HG03064 (cell line): ENCODE measurements around the gene PVR.
"Not testable (repeated sequence)": the region's sequence is repeated elsewhere in the genome, so short reads cannot be mapped to it uniquely, and the experiment has no call there.

Experiments
- ATAC-seq: cut with Tn5 transposase; IDR thresholded peaks from one replicate; pipeline ENCODE4 v1.9.1; 2021; ENCODE audit warnings: low read depth; ENCODE audit not compliant: unreplicated experiment

The PVR gene

GRCh38 chr19:44668985-44669764 is 25.5 kb downstream of the PVR start:
- ATAC-seq: no peak

DNA sequence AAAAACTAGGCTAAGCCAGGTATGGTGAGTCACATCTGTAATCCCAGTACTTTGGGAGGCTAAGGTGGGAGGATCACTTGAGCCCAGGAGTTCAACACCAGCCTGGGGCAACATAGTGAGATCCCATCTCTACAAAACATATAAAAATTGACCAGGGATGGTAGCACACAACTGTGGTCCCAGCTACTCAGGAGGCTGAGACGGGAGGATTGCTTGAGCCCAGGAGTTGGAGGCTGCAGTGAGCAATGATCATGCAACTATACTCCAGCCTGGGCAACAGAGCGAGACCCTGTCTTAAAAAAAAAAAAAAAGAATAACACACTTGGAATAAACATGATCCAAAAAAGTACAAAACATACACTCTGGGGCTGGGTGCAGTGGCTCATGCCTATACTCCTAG is 26.3 kb downstream of the PVR start:
- not testable (repeated sequence) for ATAC-seq

GRCh38 chr19:44671400-44671799 is 27.7 kb downstream of the PVR start, which contains the start of gene CEACAM19:
Gene CEACAM19, plus strand, starts transcription at chr19:44671482. Its CDS starts 450 bp downstream, at chr19:44671932.
- ATAC-seq: no peak

DNA sequence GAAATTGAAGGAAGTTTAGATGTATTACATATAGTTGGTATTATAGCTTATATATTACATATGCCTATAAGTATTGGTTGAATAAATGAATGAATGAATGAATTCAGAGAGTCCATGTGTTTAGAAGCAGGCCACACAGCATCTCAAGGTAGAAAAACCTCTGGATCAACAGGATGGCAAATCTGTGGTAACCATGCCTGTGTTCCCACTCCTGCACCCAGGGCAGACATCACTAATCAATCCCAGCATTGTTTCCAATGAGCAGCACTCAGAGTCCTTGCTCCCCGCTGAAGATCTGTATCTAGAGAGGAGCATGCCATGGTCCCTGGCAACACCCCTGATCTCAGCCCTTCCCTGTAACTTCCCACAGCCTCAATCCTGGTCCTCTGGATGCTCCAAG is 28.5 kb downstream of the PVR start:
- no peak for ATAC-seq

DNA sequence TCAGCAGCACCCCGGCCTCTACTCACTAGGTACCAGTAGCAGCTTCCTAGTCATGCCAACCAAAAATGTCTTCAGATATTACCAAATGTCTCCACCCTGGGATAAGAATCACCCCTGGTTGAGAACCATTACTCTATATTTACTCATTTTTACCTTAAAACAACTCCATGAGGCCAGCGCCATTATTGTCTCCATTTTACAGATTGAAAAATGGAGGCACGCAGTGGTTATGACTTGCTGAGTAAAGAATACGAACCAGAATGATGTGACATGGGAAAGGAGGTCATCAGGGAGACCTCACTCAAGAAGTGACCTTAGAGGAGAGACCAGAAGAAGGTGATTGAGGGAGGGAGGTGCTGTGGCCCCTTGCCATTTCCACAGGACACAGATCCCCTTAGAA is 29.8 kb downstream of the PVR start:
- ATAC-seq: no peak

DNA sequence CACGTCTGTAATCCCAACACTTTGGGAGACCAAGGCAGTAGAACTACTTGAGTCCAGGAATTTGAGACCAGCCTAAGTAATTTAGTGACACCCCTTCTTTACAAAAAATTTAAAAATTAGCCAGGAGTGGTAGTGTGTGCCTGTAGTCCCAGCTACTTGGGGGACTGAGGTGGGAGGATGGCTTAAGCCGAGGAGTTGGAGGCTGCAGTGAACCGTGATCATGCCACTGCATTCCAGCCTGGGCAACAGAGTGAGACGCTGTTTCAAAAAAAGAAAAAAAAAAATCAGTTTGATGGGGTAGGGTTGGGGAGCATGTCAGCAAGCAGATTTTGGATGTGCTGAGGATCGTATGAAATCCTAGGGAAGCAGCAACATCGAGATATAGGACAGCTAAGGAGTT is 31.8 kb downstream of the PVR start:
- no peak for ATAC-seq

DNA sequence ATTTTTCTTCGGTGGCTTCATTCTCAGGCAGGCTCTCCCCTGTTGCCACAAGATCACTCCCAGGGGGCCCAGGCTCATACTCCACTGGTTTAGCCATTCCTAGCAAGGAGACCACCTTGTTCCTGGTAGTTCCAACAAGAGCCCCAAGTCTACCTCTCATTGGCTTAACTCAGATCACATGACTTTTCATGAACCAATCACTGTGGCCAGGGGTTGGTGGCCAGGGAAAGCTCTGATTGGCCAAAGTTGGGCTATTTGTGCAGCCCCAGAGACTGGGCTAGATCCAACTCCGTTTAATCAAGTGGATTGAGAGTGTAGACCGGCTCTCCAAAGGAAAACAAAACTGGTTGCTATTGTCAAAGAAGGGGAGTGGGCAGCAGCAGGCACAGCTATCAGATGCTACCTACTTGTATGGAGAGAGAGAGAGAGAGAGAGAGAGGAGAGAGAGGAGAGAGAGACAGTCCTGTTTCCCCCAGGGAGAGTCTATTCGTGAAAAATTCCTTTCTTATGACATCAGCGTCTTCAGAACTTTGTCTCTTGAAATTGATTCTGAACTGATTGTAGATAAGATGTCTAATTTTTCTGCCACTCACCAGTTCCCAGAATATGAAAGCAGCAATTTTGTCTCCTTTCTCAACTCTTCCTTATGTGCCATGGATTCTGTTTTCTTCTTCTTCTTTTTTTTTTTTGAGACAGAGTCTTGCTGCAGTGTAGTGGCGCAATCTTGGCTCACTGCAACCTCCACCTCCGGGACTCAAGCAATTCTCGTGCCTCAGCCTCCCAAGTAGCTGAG is 33.5 kb downstream of the PVR start:
- ATAC-seq: no peak

DNA sequence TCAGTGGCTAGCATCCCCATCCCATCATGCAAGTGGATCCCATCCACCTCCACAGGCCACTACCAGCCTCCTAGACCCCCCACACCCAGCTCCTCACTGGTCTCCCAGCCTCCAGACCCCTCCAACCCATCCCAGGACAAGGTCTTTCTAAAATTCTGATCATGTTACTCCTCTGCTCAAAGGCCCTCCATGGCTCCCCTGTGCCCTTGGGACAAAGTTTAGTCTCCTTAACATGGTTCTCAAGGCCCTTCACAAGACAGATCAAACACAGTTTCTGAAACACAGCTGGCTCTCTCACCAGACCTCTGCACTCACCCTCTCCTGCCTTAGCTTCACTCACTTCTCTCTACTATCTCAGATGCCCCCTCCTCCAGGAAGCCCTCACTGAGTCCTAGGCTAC is 36.8 kb downstream of the PVR start:
- no peak for ATAC-seq

- ATAC-seq: no peak
These were observed 38.5 kb downstream of the PVR start for GRCh38 chr19:44681992-44682790.

DNA sequence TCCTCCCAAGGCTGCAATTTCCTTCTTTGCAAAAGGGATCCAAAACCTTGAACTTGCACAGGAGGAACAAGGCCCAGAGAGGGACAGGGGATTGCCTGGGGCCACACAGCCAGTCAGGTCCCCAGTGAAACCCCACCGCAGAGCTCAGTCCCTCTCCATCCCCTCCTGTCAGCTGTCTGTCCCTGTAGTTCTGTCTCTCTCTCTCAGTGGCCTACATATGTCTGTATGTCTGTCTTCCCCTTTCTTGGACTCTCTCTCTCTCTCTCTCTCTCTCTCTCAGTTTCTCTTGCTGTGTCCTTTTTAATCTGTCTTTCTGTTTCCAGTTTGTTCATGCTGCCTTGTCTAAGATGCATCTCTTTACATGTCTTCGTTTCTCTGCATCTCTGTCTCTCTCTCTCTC is 39.1 kb downstream of the PVR start:
- ATAC-seq: no peak

DNA sequence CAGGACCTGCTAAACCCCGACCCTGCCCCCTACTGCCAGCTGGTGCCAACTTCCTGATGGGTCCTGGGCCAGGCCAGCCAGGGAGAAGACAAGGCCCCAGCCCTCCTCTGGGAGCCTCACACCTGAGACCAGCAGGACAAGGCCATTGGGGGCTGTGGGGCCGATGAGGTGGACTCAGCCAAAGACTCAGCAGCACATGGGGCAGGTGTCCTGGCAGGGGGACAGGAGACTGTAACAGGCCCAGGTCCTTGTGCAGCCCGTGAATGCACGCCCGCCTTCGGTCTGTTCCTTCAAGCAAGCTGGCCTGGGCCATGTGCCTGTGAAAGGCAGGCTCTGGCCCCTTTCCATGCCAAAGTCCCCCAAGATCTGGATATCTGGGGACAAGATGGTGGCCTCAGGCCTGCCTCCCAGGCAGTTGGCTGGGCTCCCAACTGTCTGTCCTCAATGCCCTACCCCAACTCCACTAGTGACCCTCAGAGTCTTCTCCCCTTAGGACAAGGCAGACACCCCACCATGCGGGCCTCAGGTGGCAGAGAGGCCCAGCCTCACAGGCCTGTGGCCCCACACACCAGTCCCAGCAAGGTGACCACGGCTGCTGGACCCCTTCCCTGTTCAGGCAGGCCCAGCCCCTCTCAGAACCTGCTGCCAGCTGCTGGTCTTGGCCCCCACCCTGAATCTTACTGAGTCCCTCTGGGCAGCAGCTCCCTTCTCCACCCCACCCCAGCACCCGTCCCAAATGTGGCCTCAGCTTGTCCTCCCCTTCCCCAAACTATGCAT is 39.9 kb downstream of the PVR start:
- no peak for ATAC-seq

GRCh38 chr19:44684396-44684795 is 40.7 kb downstream of the PVR start:
- not testable (repeated sequence) for ATAC-seq

GRCh38 chr19:44684892-44685863 is 41.5 kb downstream of the PVR start:
- no peak for ATAC-seq

GRCh38 chr19:44685877-44686276 is 42.2 kb downstream of the PVR start:
- ATAC-seq: no peak

DNA sequence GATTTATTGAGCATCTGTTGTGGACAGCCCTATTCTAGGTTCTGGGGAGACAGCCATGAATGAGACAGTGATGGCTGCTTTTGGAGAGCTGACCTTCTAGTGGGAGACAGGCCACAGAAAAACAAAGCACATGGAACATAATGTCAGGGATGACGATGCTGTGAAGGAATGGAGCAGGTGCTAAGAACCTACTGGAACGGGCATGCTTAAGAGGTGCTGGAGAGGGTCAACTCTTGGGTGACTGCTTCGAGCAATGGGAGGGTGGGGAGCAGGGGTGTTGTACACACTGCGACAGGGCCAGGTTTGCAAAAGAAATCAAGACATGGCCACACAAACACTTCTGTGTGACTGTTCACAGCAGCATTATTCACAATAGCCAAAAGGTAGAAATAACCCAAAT is 43.2 kb downstream of the PVR start:
- no peak for ATAC-seq

DNA sequence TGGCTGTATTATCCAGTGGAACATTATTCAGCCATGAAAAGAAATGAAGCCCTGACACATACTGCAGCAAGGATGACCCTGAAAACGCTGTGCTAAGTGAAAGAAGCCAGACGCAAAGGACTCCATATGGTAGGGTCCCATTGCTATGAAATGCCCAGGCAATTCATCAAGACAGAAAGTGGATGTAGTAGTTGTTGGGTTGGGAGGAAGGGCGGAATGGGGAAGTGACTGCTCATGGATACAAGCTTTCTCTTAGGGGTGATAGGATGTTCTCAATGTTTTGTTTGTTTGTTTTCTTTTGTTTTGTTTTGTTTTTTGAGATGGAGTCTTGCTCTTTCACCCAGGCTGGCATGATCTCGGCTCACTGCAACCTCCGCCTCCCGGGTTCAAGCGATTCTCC is 44.2 kb downstream of the PVR start:
- no peak for ATAC-seq

DNA sequence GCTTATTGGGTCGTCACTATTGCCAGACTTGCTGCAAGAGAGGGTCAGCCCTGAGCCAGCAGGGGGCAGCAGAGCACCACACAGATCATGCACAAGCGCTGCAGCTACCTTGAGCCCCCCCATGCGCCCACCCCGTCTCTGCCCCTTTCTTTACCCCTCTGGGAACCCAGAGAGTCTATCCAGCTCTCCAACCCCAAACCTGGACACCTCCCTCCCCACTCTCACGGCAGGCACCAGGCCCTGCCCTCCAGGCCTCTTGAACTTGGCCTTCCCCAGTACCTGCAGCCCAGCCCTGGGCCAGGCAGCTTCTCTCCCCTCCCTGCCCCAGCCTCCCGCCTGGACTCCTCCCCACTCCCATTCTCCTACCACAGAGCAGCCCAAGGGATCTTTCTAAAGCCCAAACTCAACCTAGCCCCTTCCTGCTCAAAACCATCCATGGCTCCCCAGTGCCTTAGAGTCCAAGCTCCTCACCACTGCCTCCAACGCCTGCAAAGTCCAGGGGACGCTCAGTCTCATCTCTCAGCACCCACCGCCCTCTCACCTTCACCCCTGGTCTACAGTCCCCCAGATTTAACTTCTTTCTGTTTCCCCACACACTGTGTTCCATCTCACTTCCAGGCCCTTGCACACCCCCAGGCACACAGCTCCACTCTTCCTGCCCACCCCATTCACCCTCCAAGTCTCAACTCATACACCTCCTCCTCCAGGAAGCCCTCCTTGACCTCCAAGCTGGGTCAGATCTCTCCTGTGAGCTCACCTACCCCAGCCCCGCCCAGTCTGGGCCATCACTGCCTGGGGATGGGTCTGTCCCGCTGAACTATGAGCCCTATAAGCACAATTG is 45.8 kb downstream of the PVR start:
- ATAC-seq: no peak

DNA sequence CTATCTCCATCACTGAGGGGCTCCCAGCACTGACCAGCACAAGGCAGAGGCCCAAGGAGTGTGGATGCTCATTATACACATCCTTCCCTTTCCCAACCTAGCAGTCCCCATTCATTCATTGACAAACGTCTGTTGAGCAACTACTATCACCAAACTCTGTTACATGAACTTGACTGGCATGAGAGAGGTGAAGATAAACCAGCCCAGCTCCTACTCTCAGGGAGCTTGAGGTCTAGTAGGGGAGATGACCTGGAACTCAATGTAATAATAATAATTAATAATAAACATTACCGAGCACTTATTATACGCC is 46.4 kb downstream of the PVR start:
- no peak for ATAC-seq

- ATAC-seq: no peak
These were observed 48.6 kb downstream of the PVR start for GRCh38 chr19:44692379-44692721.
